ENCODE data around the gene PCDHA8. TPM values are rescaled to one million over a fixed set of nuclear protein-coding genes. Genes with fewer than 3 reads are reported as not detected.
"Not testable (repeated sequence)": the region's sequence is repeated elsewhere in the genome, so short reads cannot be mapped to it uniquely, and the experiment has no call there.

The PCDHA8 gene
- total RNA-seq, 1 experiment from 2014 or later = 0.11 TPM

GRCh38 chr5:140800816-140801493 lies 40.0 kb upstream of the PCDHA8 start, which contains the start of gene PCDHA3:
Gene PCDHA3, plus strand, starts transcription at chr5:140801057.
- DNase-seq (no peak), ATAC-seq (no peak)
- Histone ChIP-seq H3K9me2 (replicated peaks; ENCODE audit: low read length) (no peaks in the 10 kb centered on the region), H3K4me1 (ENCODE audit: insufficient read depth, low read length) (no peaks in the 10 kb centered on the region), H3K36me3 (ENCODE audit: low read depth, low read length) (no peaks in the 10 kb centered on the region), H3K9me3 (ENCODE audit: low read length) (no peaks in the 10 kb centered on the region), H3K4me2 (ENCODE audit: low read length) (no peak within 1 kb of the TSS), H3K79me2 (ENCODE audit: low read length) (no peaks in the 10 kb centered on the region), H4K20me1 (ENCODE audit: low read length) (no peaks in the 10 kb centered on the region), H3K9ac (ENCODE audit: low read length) (no peak within 1 kb of the TSS), H3K4me3 (ENCODE audit: low read length) (no peak within 1 kb of the TSS), H3K27me3 (ENCODE audit: low read length) (no peaks in the 10 kb centered on the region), H3F3A (ENCODE audit: low read length, unreplicated experiment) (no peaks in the 10 kb centered on the region), H2AFZ (ENCODE audit: low read length) (no peak within 1 kb of the TSS), H3K27ac (ENCODE audit: low read length) (no peak within 1 kb of the TSS)
- no TSS peak for BruUV-seq (replicated peaks)
- intact Hi-C loops (cut with micrococcal nuclease) = no loop called here
- CTCF ChIA-PET = interaction anchor here (0.5 kb wide), 1 partner anchor 40 kb away, joined by 4 read pairs; the partner anchor contains the start of gene PCDHA8
- no peak for TF ChIP-seq EZH2phosphoT487 (IDR thresholded peaks at IDR 0.05; ENCODE audit: borderline replicate concordance, low read length)
- no peak for TF ChIP-seq CTCF (conservative IDR thresholded peaks at IDR 0.05; ENCODE audit: low read depth, low read length)
- no peak for TF ChIP-seq EZH2 (IDR thresholded peaks at IDR 0.05; ENCODE audit: low read length, unreplicated experiment)
- POLR2A ChIA-PET (ENCODE audit: unreplicated experiment) = no interaction called here

GRCh38 chr5:140801494-140801841 lies 39.5 kb upstream of the PCDHA8 start:
- TF ChIP-seq EZH2 (IDR thresholded peaks at IDR 0.05; ENCODE audit: low read length, unreplicated experiment) = no peak
- TF ChIP-seq CTCF (conservative IDR thresholded peaks at IDR 0.05; ENCODE audit: low read depth, low read length) = no peak
- no peak for TF ChIP-seq EZH2phosphoT487 (IDR thresholded peaks at IDR 0.05; ENCODE audit: borderline replicate concordance, low read length)
- no peak overlapping the region for H2AFZ ChIP-seq (ENCODE audit: low read length)
- H3K4me2 ChIP-seq (ENCODE audit: low read length) = no peak overlapping the region
- no peaks in the 10 kb centered on the region for H3K36me3 ChIP-seq (ENCODE audit: low read depth, low read length)
- no peak overlapping the region for H3K9ac ChIP-seq (ENCODE audit: low read length)
- no peaks in the 10 kb centered on the region for H3K79me2 ChIP-seq (ENCODE audit: low read length)
- H3F3A ChIP-seq (ENCODE audit: low read length, unreplicated experiment) = no peaks in the 10 kb centered on the region
- POLR2A ChIA-PET (ENCODE audit: unreplicated experiment) = no interaction called here
- H3K4me3 ChIP-seq (ENCODE audit: low read length) = no peak overlapping the region
- DNase-seq (no peak), ATAC-seq (no peak)
- no peak overlapping the region for H3K27ac ChIP-seq (ENCODE audit: low read length)
- no peaks in the 10 kb centered on the region for H3K27me3 ChIP-seq (ENCODE audit: low read length)
- intact Hi-C loops (cut with micrococcal nuclease) = no loop called here
- no TSS peak for BruUV-seq (replicated peaks)
- no peaks in the 10 kb centered on the region for H3K4me1 ChIP-seq (ENCODE audit: insufficient read depth, low read length)
- CTCF ChIA-PET = interaction anchor here (0.5 kb wide), 1 partner anchor 40 kb away, joined by 4 read pairs; the partner anchor contains the start of gene PCDHA8
- H4K20me1 ChIP-seq (ENCODE audit: low read length) = no peaks in the 10 kb centered on the region
- no peaks in the 10 kb centered on the region for H3K9me3 ChIP-seq (ENCODE audit: low read length)
- H3K9me2 ChIP-seq (replicated peaks; ENCODE audit: low read length) = no peaks in the 10 kb centered on the region

- H3K27ac ChIP-seq (ENCODE audit: low read length); intact Hi-C loops (cut with micrococcal nuclease); BruUV-seq (replicated peaks); H3K9me3 ChIP-seq (ENCODE audit: low read length); H3K4me2 ChIP-seq (ENCODE audit: low read length); H3K79me2 ChIP-seq (ENCODE audit: low read length); POLR2A ChIA-PET (ENCODE audit: unreplicated experiment); H3K4me3 ChIP-seq (ENCODE audit: low read length); H3K27me3 ChIP-seq (ENCODE audit: low read length); DNase-seq; ATAC-seq; H3F3A ChIP-seq (ENCODE audit: low read length, unreplicated experiment); H3K9me2 ChIP-seq (replicated peaks; ENCODE audit: low read length); H2AFZ ChIP-seq (ENCODE audit: low read length); H3K36me3 ChIP-seq (ENCODE audit: low read depth, low read length); H3K9ac ChIP-seq (ENCODE audit: low read length); H4K20me1 ChIP-seq (ENCODE audit: low read length); CTCF ChIA-PET; H3K4me1 ChIP-seq (ENCODE audit: insufficient read depth, low read length): not testable (repeated sequence)
These were observed 38.6 kb upstream of the PCDHA8 start for GRCh38 chr5:140802381-140802780.
